Measurements from ENCODE around the gene CAPN2.

CAPN2 gene

GRCh38 chr1:223702735-223703667 is 9.3 kb upstream of the CAPN2 start:
- DNase-seq = peak; percentile 70

DNA sequence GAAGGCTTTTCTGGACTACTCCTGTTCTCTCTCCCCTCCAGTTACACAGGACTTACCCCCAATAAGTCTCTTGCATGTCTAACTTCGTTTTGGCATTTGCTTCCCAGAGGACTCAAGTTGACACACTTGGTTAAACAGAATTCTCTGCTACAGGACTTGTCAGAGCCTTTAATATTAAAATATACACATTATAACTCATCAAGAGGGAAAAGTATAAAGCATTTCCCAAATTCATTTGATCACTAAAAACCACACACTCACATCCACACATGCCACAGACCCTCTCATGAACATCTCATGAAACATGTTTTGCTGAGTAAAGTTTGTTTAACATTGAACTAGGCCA is 8.7 kb upstream of the CAPN2 start:
- no peak for DNase-seq

DNA sequence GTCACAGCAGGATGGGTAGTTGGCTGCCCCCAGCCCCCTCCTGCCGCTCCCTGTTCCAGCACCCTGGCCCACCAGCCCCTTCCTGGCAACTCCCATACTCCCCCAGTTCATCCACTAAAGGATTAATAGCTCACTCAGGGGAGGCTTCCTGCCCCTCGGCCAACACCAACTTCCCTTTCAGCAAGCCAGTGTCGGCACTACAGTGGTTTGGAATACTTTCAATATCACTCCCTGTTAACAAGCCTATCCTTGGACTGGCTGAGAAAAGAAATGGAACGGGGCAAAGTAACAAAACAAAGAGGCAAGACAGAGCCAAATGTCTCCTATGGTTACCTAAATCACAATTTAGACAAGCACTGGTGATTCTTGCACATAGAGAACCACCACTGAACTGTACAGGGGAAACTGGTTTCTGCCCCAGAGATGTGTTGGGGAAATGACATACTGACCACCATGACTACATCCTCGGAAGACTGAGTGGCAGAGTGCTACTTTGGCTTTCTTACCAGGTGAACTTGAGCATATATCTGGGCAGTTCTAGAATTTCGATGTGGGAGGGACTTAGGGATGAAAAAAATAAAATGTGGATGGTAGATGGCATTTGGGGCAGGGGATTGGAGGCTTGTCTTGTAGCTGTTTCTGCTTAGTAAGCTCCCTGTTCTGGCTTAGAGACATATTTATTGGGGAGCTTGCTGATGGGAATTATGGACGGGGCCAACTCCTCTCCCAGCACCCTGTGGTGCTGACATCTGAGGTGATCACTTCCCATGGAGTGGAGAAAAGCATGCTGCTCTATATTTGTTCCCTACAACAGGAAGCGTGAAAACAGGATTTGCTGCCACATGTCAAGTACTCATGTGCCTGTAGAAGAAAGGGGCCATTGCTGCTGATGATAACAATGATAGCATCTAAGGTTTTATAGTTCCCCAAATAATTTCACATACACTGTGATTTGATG is 7.1 kb upstream of the CAPN2 start:
- DNase-seq = peak; percentile 23

- DNase-seq = no peak
Observed at GRCh38 chr1:223706077-223706973, 6.0 kb upstream of the CAPN2 start.

DNA sequence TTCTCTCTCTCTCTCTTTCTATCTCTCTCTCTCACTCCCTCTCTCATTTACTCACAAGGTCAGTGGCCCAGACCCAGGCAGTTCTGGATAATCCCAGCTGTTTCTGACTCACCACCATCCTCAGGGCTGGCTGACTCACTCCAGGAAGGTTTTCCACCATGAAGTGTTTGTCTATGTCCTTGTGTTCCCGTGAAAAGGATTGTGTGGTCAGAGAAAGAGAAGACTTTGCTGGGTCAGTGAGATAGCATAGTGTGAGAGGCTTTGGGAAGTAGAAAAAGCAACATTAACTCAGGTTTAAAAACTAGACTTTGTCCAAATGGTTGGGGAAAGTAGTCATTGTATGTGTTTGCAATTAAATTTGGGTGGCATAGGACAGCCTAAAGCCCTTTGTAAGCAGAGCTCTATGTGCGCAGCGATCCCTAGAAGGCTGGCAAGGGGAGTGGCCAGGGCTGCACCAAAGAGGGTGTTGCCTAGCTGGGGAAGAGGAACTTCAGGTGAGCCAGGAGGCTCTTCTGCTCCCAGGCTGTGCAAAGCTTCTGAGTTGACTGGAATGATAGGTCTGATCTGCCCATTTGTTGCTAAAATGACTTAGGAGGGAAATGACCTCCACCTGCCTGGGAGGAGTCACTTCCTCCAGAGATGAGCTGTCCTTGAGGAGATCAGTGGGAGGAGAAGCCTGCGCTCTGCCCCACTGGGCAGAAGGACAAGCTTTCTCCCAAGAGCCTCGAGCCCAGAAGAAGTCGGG is 4.9 kb upstream of the CAPN2 start:
- DNase-seq = peak; percentile 9

DNA sequence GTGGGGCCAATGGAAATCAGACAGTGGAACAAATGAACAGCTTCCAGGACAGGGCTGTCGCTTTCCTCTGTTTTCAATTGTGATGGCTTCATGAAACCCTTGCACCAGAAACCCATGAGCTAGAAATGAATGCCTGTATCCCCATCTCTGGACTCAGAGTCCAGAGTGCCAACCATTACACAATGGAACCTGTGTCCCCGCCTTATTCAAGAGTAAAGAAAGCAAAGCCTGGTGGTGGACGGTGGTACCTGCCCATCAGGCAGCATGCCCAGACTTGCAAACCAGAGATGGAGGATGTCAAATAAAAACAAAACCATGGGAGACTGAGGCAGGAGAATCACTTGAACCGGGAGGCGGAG is 4.4 kb upstream of the CAPN2 start:
- DNase-seq = no peak

GRCh38 chr1:223708651-223709268 is 3.6 kb upstream of the CAPN2 start:
- DNase-seq = no peak

- DNase-seq = peak; percentile 13
Observed at GRCh38 chr1:223709598-223709997, 2.7 kb upstream of the CAPN2 start.

DNA sequence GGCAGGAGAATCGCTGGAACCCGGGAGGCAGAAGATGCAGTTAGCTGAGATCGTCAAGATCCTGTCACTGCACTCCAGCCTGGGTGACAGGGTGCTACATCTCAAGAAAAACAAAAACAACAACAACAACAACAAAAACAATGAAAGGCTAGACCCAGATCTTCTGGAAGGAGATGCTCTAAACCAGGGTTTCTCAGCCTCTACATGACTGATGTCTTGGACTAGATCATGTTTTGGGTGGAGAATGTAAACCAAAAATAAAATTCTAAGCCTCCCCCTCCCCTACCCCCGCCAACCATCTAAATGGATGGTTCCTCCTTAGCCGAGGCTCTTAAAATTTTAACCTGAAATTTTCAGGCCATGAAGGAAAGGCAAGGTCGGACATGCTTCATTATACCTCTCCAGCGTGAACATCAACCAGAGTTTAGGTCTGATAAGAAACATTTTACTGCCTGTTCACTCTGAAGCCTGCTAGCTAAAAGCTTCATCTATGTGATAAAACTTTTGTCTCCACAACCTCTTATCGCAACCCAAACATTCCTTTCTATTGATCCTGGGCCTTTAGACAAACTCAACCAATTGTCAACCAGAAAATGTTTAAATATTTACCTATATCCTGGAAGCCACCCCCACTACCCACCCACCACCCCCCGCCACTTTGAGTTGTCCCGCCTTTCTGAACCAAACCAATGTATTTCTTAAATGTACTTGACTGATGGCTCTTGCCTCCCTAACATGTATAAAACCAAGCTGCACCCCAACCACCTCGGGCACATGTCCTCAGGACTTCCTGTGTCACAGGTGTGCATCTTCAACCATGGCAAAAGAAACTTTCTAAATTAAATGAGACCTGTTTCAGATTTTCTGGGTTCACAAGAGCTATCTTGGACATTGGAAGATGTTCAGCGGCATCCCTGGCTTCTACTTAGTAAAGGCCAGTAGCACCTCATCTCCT is 1.9 kb upstream of the CAPN2 start:
- DNase-seq = no peak

DNA sequence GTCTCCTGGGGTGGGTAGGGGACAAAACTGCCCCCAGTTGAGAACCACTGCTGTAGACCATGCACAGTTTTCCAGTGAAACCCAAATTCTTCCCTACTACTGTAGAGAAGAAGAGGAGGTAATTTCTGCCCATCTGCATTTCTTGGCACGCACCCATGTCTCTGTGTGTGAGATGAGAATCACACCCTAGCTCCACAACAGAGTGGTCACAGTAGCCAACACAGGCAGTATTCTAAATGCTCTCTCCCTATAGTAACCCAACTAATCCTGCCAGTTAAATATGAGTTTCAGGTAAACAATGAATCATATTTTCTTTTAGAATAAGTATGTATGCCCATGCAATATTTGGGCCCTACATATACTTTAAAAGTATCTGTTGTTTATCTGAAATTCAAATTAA is 1.2 kb upstream of the CAPN2 start:
- DNase-seq = no peak

- no peak for DNase-seq
Observed at GRCh38 chr1:223711747-223712193, 569 bp upstream of the CAPN2 start.

GRCh38 chr1:223712850-223713474 is 623 bp downstream of the CAPN2 start:
- no peak for DNase-seq

GRCh38 chr1:223713546-223714420 is 1.4 kb downstream of the CAPN2 start:
- DNase-seq = no peak

GRCh38 chr1:223714421-223714724 is 2.0 kb downstream of the CAPN2 start:
- DNase-seq = no peak

- peak; percentile 97 for DNase-seq
Observed at GRCh38 chr1:223714849-223715603, 2.7 kb downstream of the CAPN2 start.

GRCh38 chr1:223715604-223716172 is 3.3 kb downstream of the CAPN2 start:
- DNase-seq = no peak

DNA sequence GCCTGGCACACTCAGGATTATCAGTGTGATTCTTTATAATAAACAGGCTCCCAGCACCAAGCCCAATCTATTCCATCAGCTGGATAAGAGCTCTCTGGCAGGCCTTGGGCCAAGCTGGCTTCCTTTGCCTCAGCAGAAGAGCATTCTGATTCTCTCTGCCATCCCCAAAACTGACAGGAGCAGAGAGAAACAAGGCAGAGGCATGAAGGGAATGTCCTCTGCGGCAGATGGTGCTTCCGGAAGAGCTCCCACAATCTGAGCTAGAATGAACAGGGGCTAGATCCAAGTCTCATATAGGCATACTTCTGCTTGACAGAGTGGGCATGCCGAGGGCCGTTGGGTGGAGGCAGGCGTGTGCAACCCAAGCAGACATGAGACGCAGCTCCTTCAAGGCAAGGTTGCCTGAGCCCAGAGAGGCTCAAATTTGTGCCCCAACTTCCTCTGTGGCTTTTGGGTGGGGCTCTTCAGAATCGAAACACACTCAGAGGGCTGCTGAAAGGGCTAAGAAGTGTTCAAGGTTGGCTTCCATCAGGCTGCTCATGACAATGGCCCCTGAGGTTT is 4.0 kb downstream of the CAPN2 start:
- DNase-seq = peak; percentile 88

Measured in MV-4-11 (cell line).